ENCODE measurements around the gene GET4.

GET4 gene

GRCh38 chr7:904847-905246, 28.5 kb downstream of the GET4 start:
- Histone ChIP-seq H3K9me3 (ENCODE audit: low read length) (no peaks in the 10 kb centered on the region), H3K4me2 (ENCODE audit: low read length) (no peak overlapping the region), H3K27ac (ENCODE audit: low read depth, low read length, poor library complexity, severe bottlenecking) (no peak overlapping the region), H3F3A (ENCODE audit: insufficient read depth, low read length) (no peaks in the 10 kb centered on the region), H4K20me1 (ENCODE audit: insufficient read depth, low read length) (no peaks in the 10 kb centered on the region), H3K27me3 (ENCODE audit: insufficient read depth, low read length) (0 out of 2 replicates have a peak, but pooled peaks cover 6% of the 10 kb centered on the region), H3K4me1 (ENCODE audit: insufficient read depth, low read length, severe bottlenecking) (no peaks in the 10 kb centered on the region), H3K9ac (ENCODE audit: low read length) (no peak overlapping the region), H3K4me3 (ENCODE audit: low read depth, low read length, poor library complexity, severe bottlenecking) (no peak overlapping the region), H3K79me2 (ENCODE audit: insufficient read depth, low read length) (no peaks in the 10 kb centered on the region), H3K36me3 (ENCODE audit: insufficient read depth, low read length) (no peaks in the 10 kb centered on the region), H3K9me2 (ENCODE audit: low read depth, low read length) (no peaks in the 10 kb centered on the region), H2AFZ (ENCODE audit: low read length) (no peak overlapping the region)
- TF ChIP-seq CTCF (IDR thresholded peaks at IDR 0.05; ENCODE audit: low read length) (no peak), EZH2 (IDR thresholded peaks at IDR 0.05; ENCODE audit: borderline replicate concordance, low read length) (no peak)

- Histone ChIP-seq H3K4me2 (ENCODE audit: low read length) (no peak overlapping the region), H3K4me3 (ENCODE audit: low read depth, low read length, poor library complexity, severe bottlenecking) (no peak overlapping the region), H3K36me3 (ENCODE audit: insufficient read depth, low read length) (no peaks in the 10 kb centered on the region), H2AFZ (ENCODE audit: low read length) (no peak overlapping the region), H3K27me3 (ENCODE audit: insufficient read depth, low read length) (peaks cover 6% of the 10 kb centered on the region; the same call in 1 of the 2 replicates), H3K27ac (ENCODE audit: low read depth, low read length, poor library complexity, severe bottlenecking) (no peak overlapping the region), H4K20me1 (ENCODE audit: insufficient read depth, low read length) (no peaks in the 10 kb centered on the region), H3K9me2 (ENCODE audit: low read depth, low read length) (no peaks in the 10 kb centered on the region), H3K4me1 (ENCODE audit: insufficient read depth, low read length, severe bottlenecking) (no peaks in the 10 kb centered on the region), H3F3A (ENCODE audit: insufficient read depth, low read length) (no peaks in the 10 kb centered on the region), H3K9me3 (ENCODE audit: low read length) (no peaks in the 10 kb centered on the region), H3K79me2 (ENCODE audit: insufficient read depth, low read length) (no peaks in the 10 kb centered on the region), H3K9ac (ENCODE audit: low read length) (no peak overlapping the region)
- TF ChIP-seq CTCF (IDR thresholded peaks at IDR 0.05; ENCODE audit: low read length): no peak
- TF ChIP-seq EZH2 (IDR thresholded peaks at IDR 0.05; ENCODE audit: borderline replicate concordance, low read length): no peak
These were observed 30.4 kb downstream of the GET4 start for GRCh38 chr7:906776-907157.

- Histone ChIP-seq H3K9me3 (ENCODE audit: low read length) (no peaks in the 10 kb centered on the region), H3F3A (ENCODE audit: insufficient read depth, low read length) (no peaks in the 10 kb centered on the region), H3K79me2 (ENCODE audit: insufficient read depth, low read length) (no peaks in the 10 kb centered on the region), H3K27ac (ENCODE audit: low read depth, low read length, poor library complexity, severe bottlenecking) (no peak overlapping the region), H3K4me1 (ENCODE audit: insufficient read depth, low read length, severe bottlenecking) (no peaks in the 10 kb centered on the region), H3K4me3 (ENCODE audit: low read depth, low read length, poor library complexity, severe bottlenecking) (no peak overlapping the region), H3K27me3 (ENCODE audit: insufficient read depth, low read length) (peaks cover 6% of the 10 kb centered on the region; the same call in 1 of the 2 replicates), H2AFZ (ENCODE audit: low read length) (no peak overlapping the region), H3K9ac (ENCODE audit: low read length) (no peak overlapping the region), H3K9me2 (ENCODE audit: low read depth, low read length) (no peaks in the 10 kb centered on the region), H4K20me1 (ENCODE audit: insufficient read depth, low read length) (no peaks in the 10 kb centered on the region), H3K4me2 (ENCODE audit: low read length) (no peak overlapping the region), H3K36me3 (ENCODE audit: insufficient read depth, low read length) (no peaks in the 10 kb centered on the region)
- TF ChIP-seq CTCF (IDR thresholded peaks at IDR 0.05; ENCODE audit: low read length) (no peak), EZH2 (IDR thresholded peaks at IDR 0.05; ENCODE audit: borderline replicate concordance, low read length) (no peak)
These were observed 31.0 kb downstream of the GET4 start for GRCh38 chr7:907158-907980.

Data from OCI-LY1 (cell line).